NCI-H2196 (cell line): ENCODE results near the gene JAG1.
A peak's percentile ranks its signal among the peaks of the same experiment; 100 is the strongest.

Experiments
- DNase-seq: peaks from one replicate; lab custom pipeline; 2025; ENCODE audit not compliant: unreplicated experiment; lab: John Stamatoyannopoulos, UW

The JAG1 gene

DNA sequence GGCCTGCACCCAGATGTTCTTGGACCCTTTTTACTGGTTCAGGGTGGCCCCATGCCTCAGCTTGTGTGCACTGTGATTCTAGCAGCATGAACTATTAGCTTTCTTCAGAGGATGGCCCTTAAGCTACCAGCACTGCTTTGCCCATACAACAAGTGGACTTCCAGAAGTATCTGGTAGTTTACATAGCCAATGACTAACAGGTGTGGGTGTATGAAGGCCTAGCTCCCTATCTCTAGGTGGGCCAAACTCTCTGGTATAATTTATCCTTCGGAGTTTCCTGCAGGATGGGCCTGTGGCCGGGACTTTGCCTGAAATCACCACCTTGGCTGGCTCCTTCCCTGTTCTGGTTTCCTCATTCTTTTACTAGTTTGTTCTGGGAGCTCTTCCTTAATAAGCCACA lies 26.1 kb upstream of the JAG1 start:
- DNase-seq, result no peak

DNA sequence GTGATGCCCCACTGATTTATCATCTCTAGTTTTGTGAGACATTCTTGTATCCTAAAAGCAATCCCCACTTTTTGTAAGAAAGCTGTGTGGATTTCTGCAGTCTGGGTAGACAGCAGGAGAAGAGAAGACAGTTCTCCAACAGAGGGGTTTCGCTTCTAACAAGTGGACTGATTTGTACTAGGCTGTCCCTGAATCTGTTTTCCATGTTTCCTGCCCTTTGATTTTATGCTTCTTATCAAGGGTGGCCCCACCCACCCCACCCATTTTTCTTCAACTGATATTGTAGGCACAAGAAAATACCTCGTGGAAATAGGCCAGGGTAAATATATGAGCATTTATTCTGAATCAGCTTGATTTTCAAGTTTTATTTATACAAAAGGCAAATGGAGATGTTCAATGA lies 25.7 kb upstream of the JAG1 start:
- no peak for DNase-seq

DNA sequence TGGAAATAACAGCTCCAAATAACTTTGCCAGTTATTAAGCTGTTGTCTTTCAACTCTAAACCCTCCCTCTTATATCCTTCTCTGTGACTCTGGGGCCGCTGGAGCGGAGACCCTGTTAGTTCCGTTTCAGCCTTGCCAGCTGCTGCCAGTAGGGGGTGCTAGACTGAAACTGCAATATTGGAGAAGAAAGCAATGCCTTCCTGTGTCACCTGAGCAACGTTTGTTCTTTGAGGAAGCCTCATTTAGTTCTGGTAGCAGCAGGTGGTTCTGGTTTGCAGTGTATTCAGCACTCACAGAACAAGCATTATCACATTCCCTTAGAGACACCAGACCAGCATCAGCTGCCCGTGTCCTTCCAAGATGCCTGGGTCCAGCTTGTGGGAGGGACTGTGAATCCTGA lies 22.9 kb upstream of the JAG1 start:
- DNase-seq, result no peak

DNA sequence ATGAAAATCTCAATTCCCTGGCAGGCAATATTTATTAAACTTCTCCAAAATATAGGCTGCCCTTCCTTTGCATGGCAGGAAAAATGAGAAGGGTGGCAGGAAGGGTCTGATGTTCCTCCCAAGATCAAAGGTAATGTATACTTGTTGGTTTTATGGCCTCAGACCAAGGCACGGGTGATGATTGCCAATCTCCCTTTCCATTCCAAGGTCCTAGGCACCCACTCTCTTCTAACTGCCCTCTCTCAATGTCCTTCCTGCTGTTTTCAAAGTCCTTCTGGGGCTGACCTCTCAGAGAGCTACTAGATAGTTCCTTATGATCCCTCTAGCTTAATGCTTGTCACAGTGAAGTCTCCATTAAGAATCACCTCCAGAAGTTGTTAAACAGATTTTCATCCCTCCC lies 15.6 kb upstream of the JAG1 start:
- no peak for DNase-seq

DNA sequence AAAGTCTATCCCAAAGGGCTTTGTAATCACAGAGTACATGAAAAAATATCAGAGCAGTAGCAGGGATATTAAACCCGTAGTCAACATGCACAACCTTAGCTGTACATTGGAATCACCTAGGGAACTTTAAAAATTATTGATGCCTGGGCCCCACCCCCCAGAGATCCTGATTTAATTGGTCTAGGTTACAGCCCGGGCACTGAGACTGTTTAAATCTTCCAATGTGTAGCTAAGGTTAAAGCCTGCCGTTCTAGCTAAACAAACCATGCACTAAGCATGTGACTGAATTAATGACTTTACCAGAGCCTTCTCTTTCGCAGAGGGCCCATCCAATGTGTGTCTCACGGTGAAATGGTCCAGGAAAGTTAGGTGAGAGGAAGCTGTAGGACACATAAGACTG lies 14.1 kb upstream of the JAG1 start:
- no peak for DNase-seq

DNA sequence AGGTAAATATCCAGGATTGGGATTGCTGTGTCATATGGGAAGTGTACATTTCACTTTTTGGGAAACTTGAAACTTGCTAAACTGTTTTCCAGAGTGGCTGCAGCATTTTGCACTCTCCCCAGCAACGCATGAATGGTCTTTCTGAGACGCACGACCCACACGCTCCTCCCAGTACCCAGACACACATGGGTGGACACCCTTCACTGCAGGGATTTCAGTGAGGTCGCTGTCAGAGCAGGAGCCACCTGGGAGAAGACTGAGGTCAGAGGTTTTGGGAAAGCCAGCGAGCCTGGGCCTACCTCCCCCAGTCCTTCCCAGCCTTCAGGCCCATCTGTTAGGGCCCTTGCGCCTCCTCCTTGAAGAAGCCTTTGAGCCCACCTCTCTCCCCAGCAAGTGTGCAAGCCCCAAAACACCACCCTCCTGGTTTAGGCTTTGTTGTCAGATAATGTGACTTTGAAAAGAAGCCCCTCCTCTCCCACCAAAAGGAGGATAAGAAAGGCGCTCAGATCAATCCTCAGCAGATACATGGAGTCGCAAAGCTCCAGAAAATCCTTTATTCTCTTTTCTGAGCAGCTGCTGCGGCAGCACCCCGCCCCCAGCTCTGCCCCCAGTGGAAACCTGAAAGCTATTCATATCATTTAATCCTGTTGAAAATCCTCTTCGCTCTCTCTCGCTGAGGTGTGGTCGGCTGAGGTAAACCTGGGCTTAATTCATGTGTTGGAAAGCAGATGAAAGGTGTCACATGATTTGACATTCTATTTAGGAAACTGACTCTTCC lies 12.7 kb upstream of the JAG1 start:
- DNase-seq, result no peak

DNA sequence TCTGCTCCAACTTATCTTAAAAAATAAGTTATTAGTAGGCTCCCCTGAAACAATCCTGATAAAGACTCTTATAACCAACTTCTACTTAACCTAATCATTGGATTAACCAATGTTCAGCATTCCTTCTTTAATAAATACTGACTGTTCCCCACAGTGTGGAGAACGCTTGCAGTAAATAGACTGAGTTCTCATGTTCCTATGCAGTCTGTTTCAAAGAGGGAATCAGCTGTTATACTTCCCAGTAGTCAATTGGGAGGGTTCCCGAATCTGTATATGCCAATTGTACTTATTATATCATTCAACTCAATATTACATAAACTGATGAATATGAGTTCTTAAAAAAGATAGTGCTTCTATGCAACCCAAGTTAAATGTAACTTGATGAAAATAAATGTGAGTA lies 9.7 kb upstream of the JAG1 start:
- no peak for DNase-seq

DNA sequence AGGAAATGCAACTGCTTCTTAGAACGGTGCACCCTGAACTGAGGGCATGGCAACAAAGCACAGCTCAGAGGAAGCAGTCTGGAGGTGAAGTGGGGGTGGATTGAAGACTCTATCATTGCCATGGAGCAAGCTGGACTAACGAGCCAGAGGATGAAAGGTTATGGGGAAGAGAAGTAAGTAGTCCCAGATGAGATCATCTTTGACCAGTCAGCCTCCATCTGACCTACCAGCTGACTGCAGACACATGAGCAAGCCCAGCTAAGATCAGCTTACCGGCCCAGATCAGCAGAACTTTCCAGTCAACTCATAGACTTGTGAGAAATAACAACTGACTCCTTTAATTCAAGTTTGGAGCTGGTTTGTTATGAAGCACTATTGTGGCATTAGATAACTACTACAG lies 9.1 kb upstream of the JAG1 start:
- no peak for DNase-seq

DNA sequence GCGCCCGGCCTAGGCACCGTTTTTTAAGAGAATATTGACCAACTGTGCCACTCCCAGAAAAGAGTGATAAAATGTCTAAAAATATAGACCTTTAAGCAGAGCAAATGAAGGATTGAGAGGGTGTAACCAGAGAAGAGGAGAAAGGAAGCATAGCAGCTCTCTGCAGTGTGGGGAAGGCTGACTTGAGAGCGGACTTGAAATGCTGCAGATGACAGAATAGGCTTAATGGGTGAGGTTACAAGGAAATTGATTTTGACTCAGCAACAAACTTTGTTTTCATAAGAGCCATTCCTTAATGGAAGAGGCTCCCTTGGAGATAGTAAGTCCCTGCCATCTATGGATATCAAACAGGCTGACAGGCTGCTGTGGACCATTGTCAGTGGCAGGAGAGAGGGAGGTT lies 7.7 kb upstream of the JAG1 start:
- DNase-seq, result no peak

DNA sequence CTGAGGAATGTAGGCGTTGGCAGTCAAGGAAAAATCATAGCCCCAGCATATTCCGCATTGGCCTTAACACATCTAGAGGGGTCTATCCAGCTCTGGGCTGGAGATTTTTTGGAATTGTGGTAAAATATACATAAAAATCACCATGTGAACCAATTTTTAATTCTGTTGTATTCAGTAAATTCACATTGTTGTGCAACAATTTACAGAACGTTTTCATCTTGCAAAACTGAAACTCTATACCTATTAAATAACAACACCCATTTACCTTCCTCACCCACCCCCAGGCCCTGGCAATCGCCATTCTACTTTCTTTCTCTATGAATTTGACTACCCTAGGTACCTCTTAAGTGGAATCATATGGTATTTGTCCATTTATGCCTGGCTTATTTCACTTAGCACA lies 6.8 kb upstream of the JAG1 start:
- DNase-seq, result no peak

DNA sequence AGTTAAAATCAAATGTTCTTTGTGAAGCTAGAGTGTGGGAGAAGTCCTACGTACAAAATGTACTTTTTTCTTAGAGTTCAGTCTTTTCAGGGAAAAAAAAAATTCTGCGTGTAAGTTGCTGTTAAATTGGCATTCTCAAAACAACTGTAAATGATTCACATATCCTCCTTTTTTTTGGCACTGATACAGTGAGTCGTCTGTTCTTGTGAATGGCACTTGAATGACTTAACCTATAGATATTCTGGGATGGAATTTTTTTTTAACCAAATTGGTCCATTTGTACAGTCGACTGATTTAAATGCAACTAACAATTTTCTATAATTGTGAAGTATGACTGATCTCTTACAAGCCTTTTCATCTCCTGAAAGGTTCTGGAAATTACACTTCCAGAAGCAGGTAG lies 5.5 kb upstream of the JAG1 start:
- DNase-seq, result no peak

DNA sequence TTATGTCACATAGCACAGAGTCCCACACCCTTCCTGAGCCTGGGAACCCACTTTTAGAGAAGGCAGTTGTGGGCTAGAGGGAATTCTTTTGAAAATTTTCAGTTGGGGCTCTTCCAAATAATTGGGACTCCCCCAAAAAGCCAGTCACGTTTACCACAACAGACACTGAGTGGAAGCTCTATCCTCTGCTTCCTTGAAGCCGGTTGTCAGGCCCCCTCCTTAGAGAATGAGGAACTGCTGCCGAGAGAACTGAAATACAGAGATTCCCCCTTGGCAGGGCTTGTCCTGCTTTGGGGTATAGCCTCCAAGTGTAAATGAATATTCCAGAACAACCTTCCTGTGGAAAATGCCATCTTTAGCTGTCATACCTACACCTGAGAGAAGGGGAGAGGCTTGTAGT lies 2.7 kb upstream of the JAG1 start:
- no peak for DNase-seq

DNA sequence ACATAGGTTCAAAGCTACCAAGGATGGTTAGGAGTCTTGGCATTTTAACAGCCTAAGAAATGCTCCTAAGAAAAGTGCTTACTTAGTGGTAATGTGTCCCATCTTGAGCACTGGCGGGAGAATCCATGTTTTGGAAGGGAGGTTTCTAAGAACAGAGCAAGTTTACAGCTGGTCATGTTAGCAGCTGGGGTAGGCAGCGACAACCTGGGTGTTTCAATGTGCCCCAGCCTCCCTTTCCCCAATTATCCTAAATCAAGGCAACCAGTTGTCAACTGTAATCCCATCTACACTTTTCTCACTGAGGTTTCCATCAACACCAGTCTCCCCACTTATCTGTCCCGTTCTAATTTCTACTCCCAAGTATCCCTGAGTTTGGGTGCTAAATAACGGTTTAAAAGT lies 1.6 kb upstream of the JAG1 start:
- DNase-seq, result no peak

DNA sequence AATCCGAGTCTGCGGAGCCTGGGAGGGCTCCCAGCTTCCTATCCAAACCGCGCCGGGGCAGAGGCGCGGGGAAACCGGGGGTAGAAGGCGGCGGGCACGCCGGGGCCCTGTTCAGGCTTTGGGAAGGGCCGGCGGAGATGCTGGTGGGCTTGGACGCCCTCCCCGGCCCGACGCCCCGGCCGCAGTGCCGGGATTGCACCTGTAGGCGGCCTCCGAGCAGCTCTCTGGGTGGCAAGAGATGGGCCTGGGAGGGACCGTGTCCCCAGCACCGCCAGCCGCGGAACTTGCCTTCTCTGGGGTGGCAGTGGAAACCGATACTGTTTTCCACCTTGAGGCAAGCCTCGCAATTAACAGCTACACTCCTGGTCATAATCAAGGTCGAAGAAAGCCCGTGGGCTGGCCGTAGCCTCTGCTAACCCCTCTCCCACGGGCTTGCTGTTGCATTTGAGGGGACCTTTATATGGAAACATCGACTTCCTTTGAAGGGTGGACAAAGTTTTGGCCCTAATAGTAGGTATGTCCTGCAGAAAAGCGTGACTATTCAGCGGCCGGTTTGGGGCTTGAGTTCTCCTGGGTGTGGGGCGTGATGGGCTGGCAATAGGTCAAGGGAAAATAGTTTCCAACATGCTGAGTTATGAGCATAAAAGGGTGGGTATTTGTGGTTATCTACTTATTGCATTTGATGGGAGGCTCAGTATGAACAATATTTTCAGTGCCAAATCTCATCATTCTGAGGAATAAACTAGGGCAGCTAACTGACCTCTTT lies 1.1 kb upstream of the JAG1 start:
- DNase-seq, result peak; percentile 72

DNA sequence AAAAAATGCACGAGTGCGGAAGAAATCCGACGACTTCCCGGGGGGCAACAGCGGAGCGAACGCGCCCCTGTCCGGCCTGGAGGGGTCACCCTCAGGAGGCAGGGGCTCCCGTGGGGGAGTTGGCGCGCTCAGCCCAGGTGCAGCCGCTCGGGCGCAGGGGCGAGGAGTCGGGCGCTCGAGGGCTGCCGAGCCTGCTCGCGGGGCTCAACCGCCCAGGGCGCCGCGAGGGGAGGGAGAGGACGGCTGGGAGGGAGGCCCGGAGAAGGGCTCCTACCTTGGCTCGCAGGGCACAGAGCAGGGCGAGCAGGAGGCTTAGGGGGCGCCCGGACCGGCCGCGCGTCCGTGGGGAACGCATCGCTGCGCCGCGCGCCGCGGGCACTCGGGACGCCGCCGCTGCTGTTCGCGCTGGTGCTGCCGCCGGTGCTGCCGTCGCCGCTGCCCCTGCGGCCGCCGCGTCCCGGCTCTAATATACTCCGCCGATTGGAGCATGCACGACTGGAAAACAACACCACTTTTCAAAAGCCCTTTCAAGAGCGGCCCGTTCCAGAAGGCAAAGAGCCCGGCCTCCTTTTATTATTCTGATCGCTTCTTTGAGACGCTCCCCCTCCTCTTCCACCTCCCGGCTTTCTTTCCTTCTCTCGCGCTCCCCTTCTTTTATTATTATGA lies 490 bp downstream of the JAG1 start:
- DNase-seq, result peak; percentile 45

DNA sequence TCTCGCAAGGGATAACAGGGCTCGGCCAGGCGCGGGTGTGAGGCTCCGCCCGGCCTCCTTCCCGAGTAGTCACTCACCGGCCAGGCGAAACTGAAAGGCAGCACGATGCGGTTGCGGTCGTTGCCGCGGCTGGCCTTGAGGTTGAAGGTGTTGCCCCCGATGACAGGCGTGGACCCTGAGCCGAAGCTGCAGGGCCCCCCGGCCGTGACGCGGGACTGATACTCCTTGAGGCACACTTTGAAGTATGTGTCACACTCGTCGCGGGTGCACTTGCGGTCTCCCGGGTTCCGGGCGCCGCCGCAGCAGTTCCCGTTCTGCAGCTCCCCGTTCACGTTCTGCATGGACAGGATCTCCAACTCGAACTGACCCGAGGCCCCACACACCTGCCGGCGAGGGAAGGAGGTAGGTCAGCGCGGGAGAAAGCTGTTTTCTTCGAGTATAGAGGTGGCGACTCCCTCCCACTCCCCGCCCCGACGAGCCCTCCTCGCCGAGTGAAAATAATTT lies 1.1 kb downstream of the JAG1 start:
- peak; percentile 27 for DNase-seq

DNA sequence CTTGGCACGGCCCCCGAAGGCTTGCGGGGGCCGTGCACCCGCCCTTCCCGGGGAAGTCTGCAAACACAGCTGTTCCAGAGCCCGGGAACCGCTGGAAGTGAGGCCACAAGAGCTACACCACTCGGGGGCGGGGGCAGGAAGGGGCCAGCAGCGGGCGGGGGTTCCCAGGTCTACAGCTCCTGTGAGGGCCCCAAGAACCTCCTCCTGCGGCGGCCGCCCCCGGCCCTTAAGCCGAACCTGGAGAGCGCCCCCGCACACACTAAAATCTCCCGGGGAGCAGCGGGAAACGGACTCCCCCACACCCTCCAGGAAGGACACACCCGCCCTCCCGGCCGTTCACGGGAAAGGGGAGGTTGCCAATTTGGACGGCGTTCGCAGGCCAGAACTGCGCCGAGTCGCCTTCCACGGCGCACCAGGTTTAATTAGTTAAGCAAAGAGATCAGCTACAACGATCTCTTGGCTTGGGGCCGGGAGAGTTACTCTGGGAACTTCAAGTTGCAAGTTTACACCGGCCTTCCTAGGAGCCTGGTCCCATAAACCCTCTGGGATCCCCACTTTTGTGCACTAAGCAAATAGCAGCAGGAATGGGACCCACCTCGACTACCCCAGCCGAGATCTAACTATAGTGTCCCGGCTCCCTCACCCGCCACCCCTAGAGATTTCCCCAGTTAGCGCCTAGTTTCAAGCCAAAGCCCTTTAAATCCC lies 1.7 kb downstream of the JAG1 start:
- DNase-seq, result peak; percentile 24

DNA sequence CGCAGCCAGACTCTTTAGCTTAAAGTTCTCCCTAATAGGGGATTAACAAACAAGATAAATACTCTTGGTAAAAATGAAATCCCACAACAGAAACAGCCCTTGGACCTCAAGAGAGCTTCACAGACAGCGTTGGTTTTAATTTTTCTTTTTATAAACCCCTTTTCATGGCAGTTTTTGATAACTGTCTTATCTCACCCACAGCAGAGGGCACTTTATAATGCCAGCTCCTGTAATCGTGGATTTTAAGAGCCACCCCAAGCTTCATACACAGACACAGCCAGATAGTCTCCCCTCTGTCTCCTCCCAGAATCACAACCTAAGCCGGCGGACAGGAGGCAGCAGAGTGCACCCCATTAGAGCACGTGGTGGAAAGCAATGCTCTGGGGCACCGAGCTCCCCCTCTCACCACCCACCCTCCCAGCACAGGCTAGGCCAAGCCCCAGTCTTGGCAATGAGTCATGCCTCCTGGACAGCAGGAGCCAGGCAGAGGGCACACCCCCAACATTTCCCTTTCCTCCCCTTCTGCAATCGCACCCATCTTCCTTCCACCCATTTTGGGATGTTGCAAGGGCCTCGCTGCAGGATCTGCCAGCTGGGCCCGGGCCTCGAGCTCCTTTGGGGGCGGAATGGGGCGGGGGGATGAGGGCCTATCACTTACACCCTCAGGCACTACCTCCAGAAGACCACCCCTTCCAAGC lies 2.4 kb downstream of the JAG1 start:
- peak; percentile 29 for DNase-seq

DNA sequence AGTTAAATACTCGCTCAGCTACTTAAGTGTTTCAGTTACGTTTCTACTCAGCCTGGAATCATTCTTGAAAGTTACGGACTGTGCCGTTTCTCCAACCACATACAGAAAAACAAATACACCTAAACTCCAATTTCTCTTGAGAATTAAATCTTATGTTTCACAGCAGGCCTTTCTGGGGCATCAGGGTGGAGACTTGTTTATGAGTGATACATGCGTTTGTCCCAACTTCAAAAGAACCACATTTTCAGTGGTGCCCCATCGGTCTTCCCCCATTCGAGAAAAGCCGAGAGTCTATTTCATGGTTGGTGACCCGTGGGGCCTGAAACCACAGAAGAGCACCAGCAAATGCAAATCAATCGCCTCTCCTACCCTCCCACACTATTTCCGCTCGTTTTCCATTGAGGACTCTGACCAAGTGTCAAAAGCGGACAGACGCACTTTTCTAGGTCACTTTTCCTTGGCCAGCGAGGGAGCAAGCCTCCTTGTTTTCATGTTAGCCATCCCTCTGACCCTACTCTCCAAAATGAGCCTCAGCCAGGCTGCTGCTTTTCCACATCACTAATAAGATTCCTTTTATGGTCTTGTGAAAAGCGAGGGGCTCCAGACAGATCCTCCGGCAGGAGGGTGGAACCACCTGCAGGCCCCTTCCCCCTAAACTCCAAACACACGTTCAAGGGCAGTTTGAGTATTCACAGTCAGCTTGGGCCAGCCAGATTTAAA lies 3.1 kb downstream of the JAG1 start:
- no peak for DNase-seq

DNA sequence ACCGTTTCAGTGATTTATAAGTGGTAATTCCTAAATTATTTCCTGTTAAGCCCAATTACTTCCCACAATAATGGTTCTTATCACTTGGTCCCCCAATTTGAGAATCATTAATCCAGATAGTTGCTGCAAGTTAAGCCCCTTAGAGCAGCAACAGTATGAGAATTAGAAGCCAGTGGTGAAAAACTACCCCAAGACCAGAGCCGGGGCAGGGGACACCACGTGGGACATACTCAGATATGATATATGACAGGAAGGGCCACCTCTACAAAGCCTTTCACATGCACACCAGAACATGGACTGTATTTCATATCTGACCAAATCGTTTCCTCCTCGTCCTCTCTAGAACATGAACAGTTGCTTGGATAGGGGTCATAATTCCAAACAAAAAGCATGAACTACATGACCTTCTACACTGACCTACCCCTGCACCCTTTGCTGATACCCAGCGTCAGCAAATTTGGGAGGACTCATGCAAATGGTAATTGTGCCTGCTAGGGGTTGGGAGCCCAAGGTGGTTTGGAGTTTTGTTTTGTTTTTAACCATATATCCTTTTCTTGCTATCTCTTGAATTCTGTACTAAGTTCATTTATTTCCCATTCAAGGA lies 3.9 kb downstream of the JAG1 start:
- DNase-seq, result no peak
